ENCODE measurements around the gene WDR48. TPM values are rescaled to one million over a fixed set of nuclear protein-coding genes. Genes with fewer than 3 reads are reported as not detected.

WDR48 gene
- total and polyA plus RNA-seq, 2 experiments from 2014 or later: 27.2 to 54.3 TPM

DNA sequence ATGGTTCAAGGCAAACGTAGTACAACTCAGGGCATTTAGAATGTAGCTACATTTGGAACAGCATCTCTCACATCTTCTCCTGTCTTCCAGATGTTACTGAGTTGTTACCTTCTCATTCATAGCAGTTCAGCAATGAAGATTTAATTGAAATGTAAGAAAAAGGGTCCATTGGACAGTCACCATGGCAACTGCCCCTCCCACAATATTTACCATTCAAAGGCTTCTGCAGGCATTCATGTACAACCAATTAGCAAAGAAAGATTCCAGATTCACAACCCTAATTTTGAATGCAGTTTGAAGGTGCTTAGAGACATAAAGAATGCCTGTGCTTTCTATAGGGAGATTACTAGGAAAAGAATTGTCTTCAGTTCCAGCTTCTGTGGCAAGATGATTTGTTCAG is 22.3 kb upstream of the WDR48 start:
- H3K4me3 ChIP-seq: no peak overlapping the region
- no peak overlapping the region for H3K4me3 Mint-ChIP-seq
- no peak for ATAC-seq
- no peak for DNase-seq (ENCODE audit: low spot score)
- no peak overlapping the region for H3K27ac ChIP-seq (ENCODE audit: low read depth)
- H3K4me2 ChIP-seq: no peak overlapping the region
- H3K4me1 Mint-ChIP-seq: peaks cover 2% of the 10 kb centered on the region; the same call in 1 of the 3 replicates
- H4K20me1 ChIP-seq (replicated peaks; ENCODE audit: insufficient read depth): no peaks in the 10 kb centered on the region
- no peaks in the 10 kb centered on the region for H3K9me2 ChIP-seq (ENCODE audit: insufficient read depth)
- H3K79me2 ChIP-seq (replicated peaks; ENCODE audit: insufficient read depth): no peaks in the 10 kb centered on the region
- peaks cover 6% of the 10 kb centered on the region; the same call in 1 of the 3 replicates for H3K9me3 Mint-ChIP-seq
- no peaks in the 10 kb centered on the region for H3K36me3 Mint-ChIP-seq (ENCODE audit: low read depth)
- no peaks in the 10 kb centered on the region for H3K36me3 ChIP-seq (ENCODE audit: insufficient read depth)
- H3K4me1 ChIP-seq (ENCODE audit: insufficient read depth): no peaks in the 10 kb centered on the region
- H3K27me3 ChIP-seq (ENCODE audit: insufficient read depth): no peaks in the 10 kb centered on the region
- H3F3A ChIP-seq (replicated peaks; ENCODE audit: low read depth): no peaks in the 10 kb centered on the region
- no peaks in the 10 kb centered on the region for H3K27me3 Mint-ChIP-seq (ENCODE audit: insufficient read depth, low read depth, poor library complexity)
- H3K27ac Mint-ChIP-seq: no peak overlapping the region
- no peak overlapping the region for H2AFZ ChIP-seq
- TF ChIP-seq ZNF114 (CRISPR knock-in tag; IDR thresholded peaks at IDR 0.05) (no peak), EZH2 (IDR thresholded peaks at IDR 0.05; ENCODE audit: low read depth, unreplicated experiment) (no peak), JUNB (IDR thresholded peaks at IDR 0.05; ENCODE audit: unreplicated experiment) (no peak), EZH2phosphoT487 (IDR thresholded peaks at IDR 0.05; ENCODE audit: unreplicated experiment) (no peak), ZNF331 (CRISPR knock-in tag; IDR thresholded peaks at IDR 0.05; ENCODE audit: low read depth) (no peak)

DNA sequence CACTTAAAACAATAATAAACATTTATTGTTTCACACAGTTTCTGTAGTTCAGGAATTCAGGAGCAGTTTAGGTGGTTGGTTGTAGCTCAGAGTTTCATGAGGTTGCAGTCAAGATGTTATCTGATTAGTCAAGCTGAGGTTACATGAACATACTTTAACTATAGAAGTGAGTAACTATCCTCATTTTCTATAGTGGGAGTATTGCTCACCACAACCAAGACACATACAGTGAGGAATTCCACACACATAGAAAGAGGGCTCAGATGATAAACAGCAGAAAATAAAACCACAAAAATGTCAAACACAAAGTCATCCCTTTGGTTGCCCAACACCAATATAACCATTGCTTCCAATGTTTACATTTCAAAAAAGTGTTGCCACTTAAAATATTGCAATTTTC is 13.7 kb upstream of the WDR48 start:
- H3K4me1 Mint-ChIP-seq: peaks cover 2% of the 10 kb centered on the region; the same call in 1 of the 3 replicates
- TF ChIP-seq ZNF114 (CRISPR knock-in tag; IDR thresholded peaks at IDR 0.05) (no peak), JUNB (IDR thresholded peaks at IDR 0.05; ENCODE audit: unreplicated experiment) (no peak), STAT1 (IDR thresholded peaks at IDR 0.05; ENCODE audit: unreplicated experiment) (no peak), ETS1 (IDR thresholded peaks at IDR 0.05) (no peak), NANOG (IDR thresholded peaks at IDR 0.05; ENCODE audit: borderline replicate concordance) (no peak), EZH2 (IDR thresholded peaks at IDR 0.05; ENCODE audit: low read depth, unreplicated experiment) (no peak), EZH2phosphoT487 (IDR thresholded peaks at IDR 0.05; ENCODE audit: unreplicated experiment) (no peak), CTCF (conservative IDR thresholded peaks at IDR 0.05; ENCODE audit: low read depth in 2 of 2) (no peak), POLR2AphosphoS5 (IDR thresholded peaks at IDR 0.05; ENCODE audit: low read depth) (no peak)
- TF ChIP-seq, protein P1, sequence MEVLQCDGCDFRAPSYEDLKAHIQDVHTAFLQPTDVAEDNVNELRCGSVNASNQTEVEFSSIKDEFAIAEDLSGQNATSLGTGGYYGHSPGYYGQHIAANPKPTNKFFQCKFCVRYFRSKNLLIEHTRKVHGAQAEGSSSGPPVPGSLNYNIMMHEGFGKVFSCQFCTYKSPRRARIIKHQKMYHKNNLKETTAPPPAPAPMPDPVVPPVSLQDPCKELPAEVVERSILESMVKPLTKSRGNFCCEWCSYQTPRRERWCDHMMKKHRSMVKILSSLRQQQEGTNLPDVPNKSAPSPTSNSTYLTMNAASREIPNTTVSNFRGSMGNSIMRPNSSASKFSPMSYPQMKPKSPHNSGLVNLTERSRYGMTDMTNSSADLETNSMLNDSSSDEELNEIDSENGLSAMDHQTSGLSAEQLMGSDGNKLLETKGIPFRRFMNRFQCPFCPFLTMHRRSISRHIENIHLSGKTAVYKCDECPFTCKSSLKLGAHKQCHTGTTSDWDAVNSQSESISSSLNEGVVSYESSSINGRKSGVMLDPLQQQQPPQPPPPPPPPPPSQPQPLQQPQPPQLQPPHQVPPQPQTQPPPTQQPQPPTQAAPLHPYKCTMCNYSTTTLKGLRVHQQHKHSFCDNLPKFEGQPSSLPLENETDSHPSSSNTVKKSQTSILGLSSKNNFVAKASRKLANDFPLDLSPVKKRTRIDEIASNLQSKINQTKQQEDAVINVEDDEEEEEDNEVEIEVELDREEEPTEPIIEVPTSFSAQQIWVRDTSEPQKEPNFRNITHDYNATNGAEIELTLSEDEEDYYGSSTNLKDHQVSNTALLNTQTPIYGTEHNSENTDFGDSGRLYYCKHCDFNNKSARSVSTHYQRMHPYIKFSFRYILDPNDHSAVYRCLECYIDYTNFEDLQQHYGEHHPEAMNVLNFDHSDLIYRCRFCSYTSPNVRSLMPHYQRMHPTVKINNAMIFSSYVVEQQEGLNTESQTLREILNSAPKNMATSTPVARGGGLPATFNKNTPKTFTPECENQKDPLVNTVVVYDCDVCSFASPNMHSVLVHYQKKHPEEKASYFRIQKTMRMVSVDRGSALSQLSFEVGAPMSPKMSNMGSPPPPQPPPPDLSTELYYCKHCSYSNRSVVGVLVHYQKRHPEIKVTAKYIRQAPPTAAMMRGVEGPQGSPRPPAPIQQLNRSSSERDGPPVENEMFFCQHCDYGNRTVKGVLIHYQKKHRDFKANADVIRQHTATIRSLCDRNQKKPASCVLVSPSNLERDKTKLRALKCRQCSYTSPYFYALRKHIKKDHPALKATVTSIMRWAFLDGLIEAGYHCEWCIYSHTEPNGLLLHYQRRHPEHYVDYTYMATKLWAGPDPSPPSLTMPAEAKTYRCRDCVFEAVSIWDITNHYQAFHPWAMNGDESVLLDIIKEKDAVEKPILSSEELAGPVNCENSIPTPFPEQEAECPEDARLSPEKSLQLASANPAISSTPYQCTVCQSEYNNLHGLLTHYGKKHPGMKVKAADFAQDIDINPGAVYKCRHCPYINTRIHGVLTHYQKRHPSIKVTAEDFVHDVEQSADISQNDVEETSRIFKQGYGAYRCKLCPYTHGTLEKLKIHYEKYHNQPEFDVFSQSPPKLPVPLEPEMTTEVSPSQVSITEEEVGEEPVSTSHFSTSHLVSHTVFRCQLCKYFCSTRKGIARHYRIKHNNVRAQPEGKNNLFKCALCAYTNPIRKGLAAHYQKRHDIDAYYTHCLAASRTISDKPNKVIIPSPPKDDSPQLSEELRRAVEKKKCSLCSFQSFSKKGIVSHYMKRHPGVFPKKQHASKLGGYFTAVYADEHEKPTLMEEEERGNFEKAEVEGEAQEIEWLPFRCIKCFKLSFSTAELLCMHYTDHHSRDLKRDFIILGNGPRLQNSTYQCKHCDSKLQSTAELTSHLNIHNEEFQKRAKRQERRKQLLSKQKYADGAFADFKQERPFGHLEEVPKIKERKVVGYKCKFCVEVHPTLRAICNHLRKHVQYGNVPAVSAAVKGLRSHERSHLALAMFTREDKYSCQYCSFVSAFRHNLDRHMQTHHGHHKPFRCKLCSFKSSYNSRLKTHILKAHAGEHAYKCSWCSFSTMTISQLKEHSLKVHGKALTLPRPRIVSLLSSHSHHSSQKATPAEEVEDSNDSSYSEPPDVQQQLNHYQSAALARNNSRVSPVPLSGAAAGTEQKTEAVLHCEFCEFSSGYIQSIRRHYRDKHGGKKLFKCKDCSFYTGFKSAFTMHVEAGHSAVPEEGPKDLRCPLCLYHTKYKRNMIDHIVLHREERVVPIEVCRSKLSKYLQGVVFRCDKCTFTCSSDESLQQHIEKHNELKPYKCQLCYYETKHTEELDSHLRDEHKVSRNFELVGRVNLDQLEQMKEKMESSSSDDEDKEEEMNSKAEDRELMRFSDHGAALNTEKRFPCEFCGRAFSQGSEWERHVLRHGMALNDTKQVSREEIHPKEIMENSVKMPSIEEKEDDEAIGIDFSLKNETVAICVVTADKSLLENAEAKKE (CRISPR knock-in tag; IDR thresholded peaks at IDR 0.05): no peak
- no peaks in the 10 kb centered on the region for H3F3A ChIP-seq (replicated peaks; ENCODE audit: low read depth)
- H3K9me2 ChIP-seq (ENCODE audit: insufficient read depth): no peaks in the 10 kb centered on the region
- H3K4me3 Mint-ChIP-seq: no peak overlapping the region
- no peak overlapping the region for H3K27ac Mint-ChIP-seq
- H3K27me3 Mint-ChIP-seq (ENCODE audit: insufficient read depth, low read depth, poor library complexity): peaks cover 2% of the 10 kb centered on the region
- H2AFZ ChIP-seq: no peak overlapping the region
- H4K20me1 ChIP-seq (replicated peaks; ENCODE audit: insufficient read depth): no peaks in the 10 kb centered on the region; the same call in 1 of the 2 replicates
- no peak overlapping the region for H3K4me2 ChIP-seq
- H3K79me2 ChIP-seq (replicated peaks; ENCODE audit: insufficient read depth): no peaks in the 10 kb centered on the region
- no peaks in the 10 kb centered on the region for H3K36me3 ChIP-seq (ENCODE audit: insufficient read depth)
- no peak overlapping the region for H3K27ac ChIP-seq (ENCODE audit: low read depth)
- DNase-seq (ENCODE audit: low spot score): no peak
- H3K4me1 ChIP-seq (ENCODE audit: insufficient read depth): no peaks in the 10 kb centered on the region
- no peak for ATAC-seq
- H3K36me3 Mint-ChIP-seq (ENCODE audit: low read depth): no peaks in the 10 kb centered on the region
- H3K9me3 Mint-ChIP-seq: peaks cover 15% of the 10 kb centered on the region; the same call in 2 of the 3 replicates
- H3K4me3 ChIP-seq: no peak overlapping the region
- no peaks in the 10 kb centered on the region for H3K27me3 ChIP-seq (ENCODE audit: insufficient read depth)

Data from GM23338 (cell line).